ENCODE measurements around the gene SKIC2.
A peak's percentile ranks its signal among the peaks of the same experiment; 100 is the strongest.
"Not testable (repeated sequence)": the region's sequence is repeated elsewhere in the genome, so short reads cannot be mapped to it uniquely, and the experiment has no call there.

The SKIC2 gene

DNA sequence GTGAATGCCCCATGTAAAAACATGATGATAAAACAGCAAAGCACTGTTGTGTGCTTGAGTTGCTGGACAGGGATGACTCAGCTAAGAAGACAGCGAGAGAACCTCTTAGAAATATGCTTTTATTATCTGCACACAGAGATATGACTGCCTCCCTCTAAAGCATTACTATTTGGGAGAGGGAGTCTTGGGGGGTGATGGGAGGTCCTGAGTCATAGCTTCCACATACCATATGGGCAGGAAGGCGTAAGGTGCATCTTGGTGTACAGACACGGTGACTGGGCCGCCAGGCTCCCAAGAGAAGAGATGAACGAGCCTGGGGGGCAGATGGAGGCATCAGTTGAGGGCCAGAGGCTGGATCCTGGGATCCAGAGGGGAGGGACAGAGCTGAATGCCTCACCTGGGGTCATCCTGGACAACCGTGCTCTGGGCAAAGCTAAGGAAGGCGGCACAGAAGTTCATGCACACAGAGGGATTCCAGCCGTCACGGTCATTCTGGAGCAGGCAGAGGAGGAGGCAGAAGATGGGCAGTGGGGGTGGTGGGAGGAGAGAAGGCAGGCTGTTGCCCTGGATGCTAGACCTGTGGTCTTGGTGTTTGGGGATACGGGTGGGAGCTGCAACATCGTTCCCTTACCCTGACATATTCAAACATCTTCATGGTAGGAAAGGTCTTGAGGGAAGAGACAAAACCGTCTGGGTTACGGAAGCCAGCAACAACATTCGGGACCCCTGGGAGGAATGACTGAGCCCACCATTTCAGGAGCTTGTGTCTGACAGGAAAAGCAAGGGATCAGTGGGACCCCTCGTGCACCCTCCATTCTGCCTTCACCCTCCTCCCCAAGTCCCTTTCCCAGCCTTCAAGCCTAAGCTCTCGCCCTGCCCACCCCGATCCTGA lies 11.0 kb downstream of the SKIC2 start:
- DNase-seq (ENCODE audit: low read depth in 3 of 3), result no peak

DNA sequence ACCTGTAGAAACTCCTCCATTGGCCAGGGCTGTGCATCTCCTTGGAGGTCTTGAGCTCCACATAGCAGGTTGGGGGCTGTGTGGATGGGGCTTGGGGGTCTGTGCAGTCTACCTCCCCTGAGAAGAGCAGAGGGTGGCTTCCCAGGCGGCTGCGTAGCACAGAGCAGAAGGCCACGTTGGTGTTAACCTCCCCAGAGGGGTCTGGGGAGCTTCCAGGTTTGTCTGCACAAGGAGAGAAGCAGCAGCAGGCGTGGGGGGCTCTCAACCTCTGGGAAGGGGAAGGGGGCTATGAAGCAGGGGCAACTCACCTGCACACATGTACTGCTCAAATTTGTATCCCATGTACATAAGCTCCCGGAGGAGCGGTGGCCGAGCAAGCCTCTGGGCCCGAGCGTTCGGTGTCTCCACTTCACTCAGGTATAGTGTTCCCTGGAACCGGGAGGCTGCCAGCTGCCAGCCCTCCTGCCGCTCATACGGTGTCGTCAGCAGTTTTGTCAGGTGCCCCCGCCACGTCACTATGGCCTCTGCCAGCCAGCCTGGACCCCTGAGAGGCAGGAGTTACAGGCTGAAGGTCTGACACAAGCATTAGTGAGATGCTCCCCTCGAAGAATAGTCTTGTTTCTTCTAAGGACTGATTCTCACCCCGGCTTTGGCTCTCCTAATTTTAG lies 11.8 kb downstream of the SKIC2 start:
- no peak for DNase-seq (ENCODE audit: low read depth in 3 of 3)

- DNase-seq (ENCODE audit: low read depth in 3 of 3), result no peak
These were observed 12.5 kb downstream of the SKIC2 start for GRCh38 chr6:31971279-31971992.

- DNase-seq (ENCODE audit: low read depth in 3 of 3), result peak; percentile 88 to 98 (median 97)
These were observed 13.2 kb downstream of the SKIC2 start, which contains the start of gene DXO for GRCh38 chr6:31971993-31972708. DXO (minus strand) TSS chr6:31972138; CDS start chr6:31971675, 463 bp downstream.

GRCh38 chr6:31972709-31973350 lies 13.9 kb downstream of the SKIC2 start:
- DNase-seq (ENCODE audit: low read depth in 3 of 3), result no peak

DNA sequence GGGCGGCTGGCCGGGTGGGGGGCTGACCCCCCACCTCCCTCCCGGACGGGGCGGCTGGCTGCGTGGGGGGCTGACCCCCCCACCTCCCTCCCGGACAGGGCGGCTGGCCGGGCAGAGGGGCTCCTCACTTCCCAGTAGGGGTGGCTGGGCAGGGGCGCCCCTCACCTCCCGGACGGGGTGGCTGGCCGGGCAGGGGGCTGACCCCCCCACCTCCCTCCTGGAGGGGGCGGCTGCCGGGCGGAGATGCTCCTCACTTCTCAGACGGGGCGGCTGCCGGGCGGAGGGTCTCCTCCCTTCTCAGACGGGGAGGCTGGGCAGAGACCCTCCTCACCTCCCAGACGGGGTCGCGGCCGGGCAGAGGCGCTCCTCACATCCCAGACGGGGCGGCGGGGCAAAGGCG lies 17.1 kb downstream of the SKIC2 start:
- DNase-seq (ENCODE audit: low read depth in 3 of 3), result not testable (repeated sequence)

- DNase-seq (ENCODE audit: low read depth in 3 of 3), result no peak
These were observed 18.9 kb downstream of the SKIC2 start for GRCh38 chr6:31977816-31978431.

DNA sequence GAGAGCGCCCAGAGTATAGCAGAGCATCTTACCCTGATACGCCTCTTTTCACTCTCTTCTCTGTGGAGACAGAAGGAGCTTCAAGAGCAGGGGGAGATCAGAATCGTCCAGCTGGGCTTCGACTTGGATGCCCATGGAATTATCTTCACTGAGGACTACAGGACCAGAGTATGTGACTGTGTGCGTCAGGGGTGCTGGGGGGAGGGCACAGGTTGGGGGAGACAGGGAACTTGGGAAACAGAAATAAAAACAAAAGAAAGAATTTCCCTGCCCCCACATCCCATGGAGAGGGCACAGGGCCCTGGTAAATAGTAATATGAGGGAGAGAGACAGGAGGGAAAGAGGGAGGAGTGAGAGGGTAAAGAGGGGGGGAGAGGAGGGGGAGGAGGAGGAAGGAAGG lies 19.9 kb downstream of the SKIC2 start:
- no peak for DNase-seq (ENCODE audit: low read depth in 3 of 3)

- DNase-seq (ENCODE audit: low read depth in 3 of 3), result no peak
These were observed 20.4 kb downstream of the SKIC2 start for GRCh38 chr6:31979238-31979898.

DNA sequence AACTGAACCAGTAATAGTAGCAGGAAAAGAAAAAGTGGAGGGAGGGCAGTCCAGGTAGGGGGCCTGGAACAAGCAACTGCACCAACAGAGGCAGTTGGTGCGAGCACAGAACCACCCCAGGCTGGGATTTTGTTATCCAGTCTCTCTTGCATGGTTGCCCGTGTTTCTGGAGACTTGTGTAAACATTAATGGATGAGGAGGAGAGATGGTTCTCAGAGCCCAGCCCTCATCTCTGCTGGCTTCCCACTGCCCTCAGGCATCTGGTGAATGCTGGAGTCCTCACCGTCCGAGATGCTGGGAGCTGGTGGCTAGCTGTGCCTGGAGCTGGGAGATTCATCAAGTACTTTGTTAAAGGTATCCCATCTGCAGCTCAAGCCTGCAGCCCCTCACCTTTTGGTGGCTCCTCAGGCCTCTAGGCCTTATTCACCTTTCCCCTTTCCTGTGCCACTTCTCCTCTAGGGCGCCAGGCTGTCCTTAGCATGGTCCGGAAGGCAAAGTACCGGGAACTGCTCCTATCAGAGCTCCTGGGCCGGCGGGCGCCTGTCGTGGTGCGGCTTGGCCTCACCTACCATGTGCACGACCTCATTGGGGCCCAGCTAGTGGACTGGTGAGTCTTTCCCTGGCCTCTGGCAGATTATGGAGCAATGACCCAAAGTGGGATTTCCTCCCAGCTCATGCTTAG lies 21.4 kb downstream of the SKIC2 start:
- DNase-seq (ENCODE audit: low read depth in 3 of 3), result not testable (repeated sequence)

- not testable (repeated sequence) for DNase-seq (ENCODE audit: low read depth in 3 of 3)
These were observed 22.0 kb downstream of the SKIC2 start for GRCh38 chr6:31980998-31981397.

DNA sequence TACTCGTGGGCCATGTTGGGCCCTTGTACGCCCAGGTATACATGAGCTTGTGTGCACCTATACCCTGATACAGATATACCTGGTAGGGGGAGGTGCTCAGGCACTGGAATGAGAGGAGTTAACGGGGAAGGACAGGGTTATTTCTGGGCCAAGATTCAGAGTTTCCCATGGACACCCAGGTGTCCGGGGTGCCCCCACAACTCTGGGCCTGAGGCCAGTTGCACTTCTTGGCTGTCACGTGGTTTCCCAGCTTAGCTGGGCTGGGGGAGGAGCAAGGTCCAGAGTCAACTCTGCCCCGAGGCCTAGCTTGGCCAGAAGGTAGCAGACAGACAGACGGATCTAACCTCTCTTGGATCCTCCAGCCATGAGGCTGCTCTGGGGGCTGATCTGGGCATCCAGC lies 22.8 kb downstream of the SKIC2 start, which contains the start of gene C4A:
C4A (plus strand) TSS at position 314 of the 400 bp plus-strand sequence; CDS start at position 365, 51 bp downstream.
- not testable (repeated sequence) for DNase-seq (ENCODE audit: low read depth in 3 of 3)

GRCh38 chr6:31989363-31989762 lies 30.4 kb downstream of the SKIC2 start:
- not testable (repeated sequence) for DNase-seq (ENCODE audit: low read depth in 3 of 3)

DNA sequence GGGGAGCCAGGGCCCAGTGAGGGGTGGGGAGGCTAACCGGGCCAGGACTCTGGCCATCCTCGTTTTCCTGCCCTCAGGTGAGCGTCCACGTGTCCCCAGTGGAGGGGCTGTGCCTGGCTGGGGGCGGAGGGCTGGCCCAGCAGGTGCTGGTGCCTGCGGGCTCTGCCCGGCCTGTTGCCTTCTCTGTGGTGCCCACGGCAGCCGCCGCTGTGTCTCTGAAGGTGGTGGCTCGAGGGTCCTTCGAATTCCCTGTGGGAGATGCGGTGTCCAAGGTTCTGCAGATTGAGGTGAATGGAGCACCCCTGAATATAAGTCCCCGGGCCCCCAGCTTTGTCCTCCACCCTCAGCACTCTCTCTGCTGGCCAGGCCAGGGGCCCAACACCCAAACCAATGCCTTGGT lies 35.4 kb downstream of the SKIC2 start:
- not testable (repeated sequence) for DNase-seq (ENCODE audit: low read depth in 3 of 3)

- not testable (repeated sequence) for DNase-seq (ENCODE audit: low read depth in 3 of 3)
These were observed 37.4 kb downstream of the SKIC2 start for GRCh38 chr6:31996385-31996784.

DNA sequence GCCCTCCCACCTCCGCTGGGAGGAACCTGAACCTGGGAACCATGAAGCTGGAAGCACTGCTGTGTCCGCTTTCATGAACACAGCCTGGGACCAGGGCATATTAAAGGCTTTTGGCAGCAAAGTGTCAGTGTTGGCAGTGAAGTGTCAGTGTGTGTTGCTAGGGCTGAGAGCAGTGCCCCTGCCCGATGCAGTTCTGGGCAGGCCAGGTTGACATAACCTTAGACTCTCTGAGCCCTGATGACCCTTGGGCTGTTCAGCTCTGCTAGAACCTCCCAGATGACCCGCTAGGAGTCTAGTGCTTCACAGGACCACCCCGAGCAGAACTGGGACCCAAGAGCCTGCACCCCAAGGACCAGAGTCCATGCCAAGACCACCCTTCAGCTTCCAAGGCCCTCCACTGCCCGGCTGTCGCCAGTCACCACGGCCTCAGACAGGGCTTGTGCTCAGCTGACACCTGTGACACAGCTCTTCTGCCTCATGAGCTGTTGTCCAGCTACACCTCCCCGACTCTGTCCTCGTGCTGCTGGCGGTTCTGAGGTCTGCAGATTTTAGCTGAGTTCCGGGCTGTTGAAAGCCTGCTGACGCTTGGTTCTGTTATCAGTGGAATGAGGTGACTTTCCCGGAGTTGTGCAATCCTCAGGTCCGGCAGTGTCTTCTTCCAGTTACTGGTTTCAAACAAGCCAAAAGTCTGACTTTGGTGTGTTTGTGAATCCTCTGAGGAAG lies 43.7 kb downstream of the SKIC2 start:
- not testable (repeated sequence) for DNase-seq (ENCODE audit: low read depth in 3 of 3)

- DNase-seq (ENCODE audit: low read depth in 3 of 3), result not testable (repeated sequence)
These were observed 44.3 kb downstream of the SKIC2 start for GRCh38 chr6:32003301-32003700.

DNA sequence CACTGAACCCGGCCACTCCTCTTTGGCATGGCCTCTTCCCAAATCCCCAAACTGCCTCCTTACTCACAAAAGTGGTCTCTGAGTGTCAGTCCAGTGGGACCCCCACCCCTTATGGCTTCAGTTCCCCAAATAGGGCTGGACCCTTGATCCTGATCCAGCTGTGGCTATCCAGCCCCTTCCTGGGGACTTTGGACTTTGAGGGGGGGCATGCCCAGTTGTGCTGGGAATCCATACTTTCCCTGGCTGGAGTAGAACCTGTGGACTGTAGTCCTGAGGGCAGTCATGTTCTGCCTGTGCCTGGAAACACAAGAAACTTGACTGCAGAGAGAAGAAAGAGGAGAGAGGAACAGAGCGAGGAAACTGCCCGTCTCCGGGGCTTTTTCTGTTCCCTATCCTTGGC lies 45.4 kb downstream of the SKIC2 start:
- DNase-seq (ENCODE audit: low read depth in 3 of 3), result not testable (repeated sequence)
